BE2C (cell line): Measurements from ENCODE around the gene BNIP3.

ENCODE experiments used
- DNase-seq: peaks from one replicate; pipeline ENCODE4 v3.0.0-alpha.2; 2020
- H3K27me3 ChIP-seq: fragments of 250-450 bp; sonication (Bioruptor Pico); 2 replicates; pipeline ENCODE4 v1.5.1; 2020; ENCODE audit warnings: mild to moderate bottlenecking
- H3K36me3 ChIP-seq: fragments of 250-450 bp; sonication (Bioruptor Pico); 2 replicates; pipeline ENCODE4 v1.5.1; 2020; ENCODE audit warnings: mild to moderate bottlenecking
- H3K4me1 ChIP-seq: fragments of 250-450 bp; sonication (Bioruptor Pico); 2 replicates; pipeline ENCODE4 v1.5.1; 2020
- H3K4me3 ChIP-seq: 2 replicates; pipeline ENCODE4 v1.5.1; 2011; ENCODE audit warnings: low read depth, low read length
- H3K9me3 ChIP-seq: fragments of 250-450 bp; sonication (Bioruptor Pico); 2 replicates; pipeline ENCODE4 v1.5.1; 2020
- TF ChIP-seq, protein P1 (sequence below): IDR thresholded peaks from 2 replicates; pipeline ENCODE4 v1.5.1; 2012; ENCODE audit warnings: mild to moderate bottlenecking, low read depth, low read length

BNIP3 gene

DNA sequence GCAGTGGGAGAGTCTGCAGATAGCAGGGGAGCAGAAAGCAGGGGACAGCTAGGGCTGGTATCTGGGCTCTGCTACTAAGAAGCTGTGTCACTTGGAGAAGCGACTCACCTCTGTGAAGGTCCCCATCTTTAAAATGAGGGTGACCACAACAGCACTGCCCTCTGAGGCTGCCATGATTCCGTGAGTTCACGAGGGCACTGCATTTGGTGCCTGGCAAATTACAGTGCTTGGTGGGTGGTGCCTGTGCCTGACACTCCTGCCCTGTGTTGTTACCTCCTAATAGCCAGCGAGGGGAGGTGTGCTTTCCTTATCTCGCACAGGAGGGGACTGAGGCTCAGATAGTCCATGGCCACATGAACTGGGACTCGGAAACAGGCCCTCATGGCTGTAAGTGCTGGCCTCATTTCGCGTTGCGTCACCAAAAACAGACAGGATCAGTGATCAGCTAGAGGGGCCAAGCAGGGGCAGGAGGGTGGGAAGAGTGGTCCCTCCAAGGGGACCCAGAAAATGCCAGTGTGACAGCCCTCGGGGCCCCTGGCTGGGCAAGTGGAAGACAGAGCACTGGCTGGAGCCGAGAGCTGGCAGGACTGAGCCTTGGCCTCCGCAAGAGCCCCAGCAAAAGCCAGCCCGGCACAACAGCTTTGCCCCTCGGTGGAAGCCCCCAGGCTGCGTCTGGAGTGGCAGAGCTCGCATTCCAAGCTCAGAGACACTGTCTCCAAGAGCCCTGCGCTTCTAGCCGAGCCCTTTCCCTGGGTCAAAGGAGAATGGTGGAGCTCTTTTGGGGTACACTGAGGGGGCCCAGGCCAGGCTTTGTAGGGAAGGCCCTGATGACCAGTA lies 17.3 kb upstream of the BNIP3 start:
- TF ChIP-seq, protein P1, sequence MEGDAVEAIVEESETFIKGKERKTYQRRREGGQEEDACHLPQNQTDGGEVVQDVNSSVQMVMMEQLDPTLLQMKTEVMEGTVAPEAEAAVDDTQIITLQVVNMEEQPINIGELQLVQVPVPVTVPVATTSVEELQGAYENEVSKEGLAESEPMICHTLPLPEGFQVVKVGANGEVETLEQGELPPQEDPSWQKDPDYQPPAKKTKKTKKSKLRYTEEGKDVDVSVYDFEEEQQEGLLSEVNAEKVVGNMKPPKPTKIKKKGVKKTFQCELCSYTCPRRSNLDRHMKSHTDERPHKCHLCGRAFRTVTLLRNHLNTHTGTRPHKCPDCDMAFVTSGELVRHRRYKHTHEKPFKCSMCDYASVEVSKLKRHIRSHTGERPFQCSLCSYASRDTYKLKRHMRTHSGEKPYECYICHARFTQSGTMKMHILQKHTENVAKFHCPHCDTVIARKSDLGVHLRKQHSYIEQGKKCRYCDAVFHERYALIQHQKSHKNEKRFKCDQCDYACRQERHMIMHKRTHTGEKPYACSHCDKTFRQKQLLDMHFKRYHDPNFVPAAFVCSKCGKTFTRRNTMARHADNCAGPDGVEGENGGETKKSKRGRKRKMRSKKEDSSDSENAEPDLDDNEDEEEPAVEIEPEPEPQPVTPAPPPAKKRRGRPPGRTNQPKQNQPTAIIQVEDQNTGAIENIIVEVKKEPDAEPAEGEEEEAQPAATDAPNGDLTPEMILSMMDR: no peak
- H3K4me3 ChIP-seq: no peak overlapping the region
- H3K4me1 ChIP-seq: no peaks in the 10 kb centered on the region

DNA sequence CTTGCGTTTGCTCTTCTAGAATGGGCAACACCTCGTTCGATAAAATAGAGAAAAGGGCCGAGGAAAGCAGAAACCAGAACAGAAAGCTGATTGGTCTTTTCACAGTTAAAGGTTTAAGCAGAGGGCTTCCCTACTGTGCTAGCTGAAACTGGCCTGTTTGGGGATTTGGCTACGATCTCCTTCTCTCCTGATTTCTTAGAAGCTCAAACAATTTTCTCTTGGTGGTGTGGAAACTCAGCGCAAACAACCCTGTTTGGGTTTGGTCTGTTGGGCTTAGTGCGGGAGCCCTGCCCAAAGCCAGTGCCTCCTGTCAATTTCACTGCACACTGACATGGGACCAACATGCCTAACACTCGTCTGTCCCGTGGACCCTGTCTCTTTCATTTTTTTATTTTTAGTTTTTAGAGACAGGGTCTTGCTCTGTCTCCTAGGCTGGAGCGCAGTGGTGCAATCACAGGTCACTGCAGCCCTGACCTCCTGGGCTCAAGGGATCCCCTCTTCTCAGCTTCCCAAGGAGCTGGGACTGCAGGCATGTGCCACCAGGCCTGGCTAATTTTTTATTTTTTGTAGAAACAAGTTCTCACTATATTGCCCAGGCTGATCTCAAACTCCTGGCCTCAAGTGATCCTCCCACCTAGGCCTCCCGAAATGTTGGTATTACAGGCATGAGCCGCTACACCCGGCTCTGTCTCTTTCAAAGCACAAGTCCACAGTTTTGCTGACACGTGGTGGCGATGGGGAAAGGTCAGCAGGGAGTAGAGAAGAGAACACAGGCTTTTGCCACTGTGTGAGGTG lies 16.5 kb upstream of the BNIP3 start:
- no peaks in the 10 kb centered on the region for H3K27me3 ChIP-seq
- no peak overlapping the region for H3K4me3 ChIP-seq
- no peaks in the 10 kb centered on the region for H3K36me3 ChIP-seq
- no peaks in the 10 kb centered on the region for H3K4me1 ChIP-seq
- no peaks in the 10 kb centered on the region for H3K9me3 ChIP-seq
- DNase-seq: no peak
- TF ChIP-seq, protein P1: no peak

More for the DNA sequence above, 17.3 kb upstream of the BNIP3 start:
- H3K27me3 ChIP-seq: no peaks in the 10 kb centered on the region
- H3K36me3 ChIP-seq: no peaks in the 10 kb centered on the region
- H3K9me3 ChIP-seq: no peaks in the 10 kb centered on the region
- DNase-seq: no peak

DNA sequence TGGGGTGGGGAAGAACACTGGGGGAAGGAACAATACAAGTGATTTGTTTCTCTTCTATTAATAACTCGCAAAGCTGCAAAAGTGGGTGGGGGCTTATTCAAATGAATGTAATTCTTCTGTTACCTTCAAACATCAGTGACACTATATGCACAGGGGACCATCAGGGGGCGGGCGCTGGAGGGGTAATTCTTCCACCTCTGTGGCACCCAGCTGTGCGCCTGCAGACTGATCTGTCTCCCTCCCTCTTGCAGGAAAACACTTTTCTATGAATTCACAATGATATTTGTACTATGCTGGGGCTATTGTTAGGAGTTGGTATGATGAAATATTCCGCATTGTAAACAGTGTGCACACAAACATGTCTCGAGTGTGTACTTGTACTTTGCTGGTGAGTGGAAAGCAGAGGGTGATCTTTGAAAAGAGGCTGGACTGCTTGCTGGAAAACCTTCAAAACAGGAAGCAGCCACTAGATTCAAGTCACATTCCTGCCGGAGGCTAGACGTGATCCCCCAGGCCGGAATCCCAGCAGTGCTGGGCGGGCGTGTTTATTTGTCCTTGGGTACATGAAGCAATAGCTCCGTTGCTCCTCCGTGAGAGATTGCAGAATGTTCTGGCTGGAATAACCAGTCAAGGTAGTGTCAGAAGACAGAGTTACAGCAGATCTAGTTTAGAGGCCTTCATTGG lies 15.8 kb upstream of the BNIP3 start:
- DNase-seq: no peak
- Histone ChIP-seq H3K4me1 (no peaks in the 10 kb centered on the region), H3K4me3 (no peak overlapping the region), H3K36me3 (no peaks in the 10 kb centered on the region), H3K27me3 (no peaks in the 10 kb centered on the region), H3K9me3 (no peaks in the 10 kb centered on the region)
- TF ChIP-seq, protein P1: no peak

DNA sequence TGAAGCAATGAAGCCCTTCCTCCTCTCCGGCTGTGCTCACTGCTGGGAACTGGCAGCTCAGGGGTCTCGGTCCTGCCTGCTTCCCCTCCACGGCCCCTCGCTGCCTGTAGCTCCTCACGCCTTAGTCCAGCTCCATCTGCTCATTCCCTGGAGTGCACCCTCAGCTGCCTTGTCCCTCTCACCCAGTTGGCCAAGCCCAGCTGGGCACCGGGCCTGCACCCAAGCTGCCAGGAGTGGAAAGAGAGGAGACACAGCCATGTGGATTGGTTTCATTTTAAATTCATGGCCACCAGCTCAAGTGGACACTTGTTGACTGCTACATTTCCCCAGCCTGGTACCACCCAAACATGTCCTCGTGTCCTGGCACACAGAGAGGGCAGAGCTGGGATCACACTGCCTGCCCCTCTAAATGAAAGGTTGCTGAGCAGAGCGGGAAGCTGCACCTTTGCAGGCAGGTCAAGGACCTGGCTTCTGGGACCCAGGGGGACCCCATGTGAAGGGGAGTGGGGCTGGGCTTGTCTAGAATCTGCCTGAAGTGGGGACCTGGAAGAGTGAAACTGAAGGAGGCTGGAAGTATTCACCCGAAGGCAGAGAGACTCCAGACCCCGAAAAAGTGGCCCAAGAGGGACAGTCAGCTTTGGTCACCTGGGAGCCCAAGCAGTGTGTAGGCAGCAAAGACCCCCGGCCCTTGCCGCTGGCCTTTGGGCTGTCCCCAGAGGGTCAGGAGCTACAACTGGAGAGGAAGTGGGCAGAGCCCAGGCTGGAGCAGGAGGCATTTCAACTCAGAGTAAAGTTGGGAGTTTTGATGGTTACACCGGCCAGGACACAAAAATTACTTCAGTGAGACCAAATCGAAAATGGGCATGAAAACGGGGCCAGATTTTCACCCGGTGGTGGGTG lies 15.0 kb upstream of the BNIP3 start:
- H3K27me3 ChIP-seq: no peaks in the 10 kb centered on the region
- DNase-seq: no peak
- no peaks in the 10 kb centered on the region for H3K9me3 ChIP-seq
- no peak overlapping the region for H3K4me3 ChIP-seq
- H3K36me3 ChIP-seq: no peaks in the 10 kb centered on the region
- no peaks in the 10 kb centered on the region for H3K4me1 ChIP-seq
- TF ChIP-seq, protein P1: no peak

DNA sequence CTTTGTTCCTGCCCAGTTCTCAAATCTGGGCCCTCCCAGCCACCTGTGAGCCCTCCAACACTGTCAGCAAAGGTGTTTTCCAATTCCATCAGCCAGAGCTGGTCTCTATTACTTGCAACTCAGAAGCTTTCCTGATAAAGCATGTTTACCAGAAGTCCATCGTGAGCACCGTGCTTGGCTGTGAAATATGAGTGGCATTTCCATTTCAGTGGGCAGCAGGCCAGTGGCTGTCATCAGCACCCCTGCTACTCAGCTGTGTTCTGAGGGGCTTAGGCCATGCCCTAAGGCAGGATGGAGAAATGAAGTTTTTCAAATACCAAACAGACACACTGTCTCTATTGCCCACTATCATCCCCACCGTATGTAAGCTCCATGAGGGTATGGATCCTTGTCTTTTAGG lies 12.7 kb upstream of the BNIP3 start:
- Histone ChIP-seq H3K4me3 (no peak overlapping the region), H3K36me3 (no peaks in the 10 kb centered on the region), H3K27me3 (no peaks in the 10 kb centered on the region), H3K9me3 (no peaks in the 10 kb centered on the region), H3K4me1 (no peaks in the 10 kb centered on the region)
- TF ChIP-seq, protein P1: no peak
- no peak for DNase-seq
